ENCODE data around the gene SLIT3. TPM values are rescaled to one million over a fixed set of nuclear protein-coding genes. Genes with fewer than 3 reads are reported as not detected.

The SLIT3 gene
- total RNA-seq, 1 experiment from 2014 or later = 0.10 TPM

DNA sequence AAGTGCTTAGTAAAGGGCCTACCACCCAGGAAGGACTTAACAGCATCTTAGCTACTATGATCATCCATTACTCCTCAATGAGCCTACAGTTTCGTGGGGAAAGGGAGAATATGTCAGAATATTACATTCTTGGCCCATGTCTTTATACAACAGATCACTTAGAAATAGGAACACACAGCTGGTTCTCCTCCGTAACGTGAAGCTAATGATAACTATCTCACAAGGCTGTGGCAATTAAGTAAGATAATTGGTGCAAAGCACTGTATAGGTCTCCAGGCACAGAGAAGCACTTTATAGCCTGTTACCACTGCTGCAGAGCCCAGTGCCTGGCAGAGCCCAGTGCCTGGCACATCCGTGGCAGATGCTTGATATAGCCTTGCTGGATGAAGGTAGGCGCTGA, 347.6 kb downstream of the SLIT3 start:
- RAD21 ChIA-PET (ENCODE audit: low non-redundant PET in 1 of 2, low total read pairs in 2 of 2, uncharacterized antibody in 2 of 2, unreplicated experiment in 2 of 2) = no interaction called here
- H3K9me2 ChIP-seq (ENCODE audit: insufficient read depth) = no peaks in the 10 kb centered on the region
- H3K36me3 ChIP-seq (ENCODE audit: control insufficient read depth in 1 of 2, insufficient read depth in 2 of 2, low read length in 2 of 2) = no peaks in the 10 kb centered on the region
- TF ChIP-seq JUND (IDR thresholded peaks at IDR 0.05) (no peak), ELF1 (IDR thresholded peaks at IDR 0.05; ENCODE audit: borderline replicate concordance, low read depth) (no peak), TCF7L2 (IDR thresholded peaks at IDR 0.05; ENCODE audit: borderline replicate concordance, extremely low read depth, insufficient read depth, insufficient read length) (no peak), EGR1 (IDR thresholded peaks at IDR 0.05; ENCODE audit: low read depth) (no peak), RAD21 (IDR thresholded peaks at IDR 0.05; ENCODE audit: low read depth) (no peak), YY1 (IDR thresholded peaks at IDR 0.05; ENCODE audit: extremely low read depth, insufficient replicate concordance, low read depth, low read length) (no peak), SIN3A (IDR thresholded peaks at IDR 0.05; ENCODE audit: low read depth) (no peak), ZNF274 (IDR thresholded peaks at IDR 0.05; ENCODE audit: low read depth, low read length) (no peak), EZH2phosphoT487 (IDR thresholded peaks at IDR 0.05; ENCODE audit: borderline replicate concordance) (no peak), CEBPB (IDR thresholded peaks at IDR 0.05; ENCODE audit: low read depth) (no peak), ZFX (IDR thresholded peaks at IDR 0.05) (no peak), EZH2 (IDR thresholded peaks at IDR 0.05) (no peak), SRF (IDR thresholded peaks at IDR 0.05; ENCODE audit: low read depth) (no peak), CBX3 (IDR thresholded peaks at IDR 0.05; ENCODE audit: low read depth) (no peak)
- TF ChIP-seq, protein P1, sequence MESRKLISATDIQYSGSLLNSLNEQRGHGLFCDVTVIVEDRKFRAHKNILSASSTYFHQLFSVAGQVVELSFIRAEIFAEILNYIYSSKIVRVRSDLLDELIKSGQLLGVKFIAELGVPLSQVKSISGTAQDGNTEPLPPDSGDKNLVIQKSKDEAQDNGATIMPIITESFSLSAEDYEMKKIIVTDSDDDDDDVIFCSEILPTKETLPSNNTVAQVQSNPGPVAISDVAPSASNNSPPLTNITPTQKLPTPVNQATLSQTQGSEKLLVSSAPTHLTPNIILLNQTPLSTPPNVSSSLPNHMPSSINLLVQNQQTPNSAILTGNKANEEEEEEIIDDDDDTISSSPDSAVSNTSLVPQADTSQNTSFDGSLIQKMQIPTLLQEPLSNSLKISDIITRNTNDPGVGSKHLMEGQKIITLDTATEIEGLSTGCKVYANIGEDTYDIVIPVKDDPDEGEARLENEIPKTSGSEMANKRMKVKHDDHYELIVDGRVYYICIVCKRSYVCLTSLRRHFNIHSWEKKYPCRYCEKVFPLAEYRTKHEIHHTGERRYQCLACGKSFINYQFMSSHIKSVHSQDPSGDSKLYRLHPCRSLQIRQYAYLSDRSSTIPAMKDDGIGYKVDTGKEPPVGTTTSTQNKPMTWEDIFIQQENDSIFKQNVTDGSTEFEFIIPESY (IDR thresholded peaks at IDR 0.05; ENCODE audit: extremely low read depth, insufficient replicate concordance, low read length) = no peak
- TF ChIP-seq, protein P2, sequence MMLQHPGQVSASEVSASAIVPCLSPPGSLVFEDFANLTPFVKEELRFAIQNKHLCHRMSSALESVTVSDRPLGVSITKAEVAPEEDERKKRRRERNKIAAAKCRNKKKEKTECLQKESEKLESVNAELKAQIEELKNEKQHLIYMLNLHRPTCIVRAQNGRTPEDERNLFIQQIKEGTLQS (IDR thresholded peaks at IDR 0.05) = no peak
- TF ChIP-seq, protein P3, sequence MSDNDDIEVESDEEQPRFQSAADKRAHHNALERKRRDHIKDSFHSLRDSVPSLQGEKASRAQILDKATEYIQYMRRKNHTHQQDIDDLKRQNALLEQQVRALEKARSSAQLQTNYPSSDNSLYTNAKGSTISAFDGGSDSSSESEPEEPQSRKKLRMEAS (IDR thresholded peaks at IDR 0.05) = no peak
- no peak overlapping the region for H3K27ac ChIP-seq (ENCODE audit: low read depth, low read length)
- no peaks in the 10 kb centered on the region for H3K27me3 ChIP-seq (ENCODE audit: insufficient read depth, low read length)
- POLR2A ChIA-PET = no interaction called here
- no peaks in the 10 kb centered on the region for H3K9me3 ChIP-seq (ENCODE audit: control insufficient read depth in 1 of 2, insufficient read depth in 1 of 2, low read depth in 1 of 2, low read length in 2 of 2)
- intact Hi-C loops (cut with micrococcal nuclease) = no loop called here
- CTCF ChIA-PET = no interaction called here
- no peaks in the 10 kb centered on the region for H4K20me1 ChIP-seq (ENCODE audit: insufficient read depth)
- no peak overlapping the region for H3K4me2 ChIP-seq (ENCODE audit: low read length)
- no TSS peak for BruUV-seq (replicated peaks)
- ATAC-seq (no peak), DNase-seq (ENCODE audit: low read depth, low spot score) (no peak)
- H3K79me2 ChIP-seq (ENCODE audit: insufficient read depth, low read length) = no peaks in the 10 kb centered on the region
- H3K4me1 ChIP-seq (ENCODE audit: control insufficient read depth in 1 of 2, insufficient read depth in 2 of 2, low read length in 2 of 2) = no peaks in the 10 kb centered on the region
- H3K4me3 ChIP-seq (replicated peaks in 1 of 2; ENCODE audit: low read depth in 1 of 2, low read length in 2 of 2) = no peak overlapping the region
- H3K9ac ChIP-seq (ENCODE audit: low read length) = no peak overlapping the region
- no peak overlapping the region for H2AFZ ChIP-seq (ENCODE audit: low read depth, low read length, poor library complexity, severe bottlenecking)

All from HCT116 (cell line).